ENCODE data around the gene KRT2.

KRT2 gene

GRCh38 chr12:52613384-52614030 is 38.5 kb downstream of the KRT2 start:
- no peak for DNase-seq

DNA sequence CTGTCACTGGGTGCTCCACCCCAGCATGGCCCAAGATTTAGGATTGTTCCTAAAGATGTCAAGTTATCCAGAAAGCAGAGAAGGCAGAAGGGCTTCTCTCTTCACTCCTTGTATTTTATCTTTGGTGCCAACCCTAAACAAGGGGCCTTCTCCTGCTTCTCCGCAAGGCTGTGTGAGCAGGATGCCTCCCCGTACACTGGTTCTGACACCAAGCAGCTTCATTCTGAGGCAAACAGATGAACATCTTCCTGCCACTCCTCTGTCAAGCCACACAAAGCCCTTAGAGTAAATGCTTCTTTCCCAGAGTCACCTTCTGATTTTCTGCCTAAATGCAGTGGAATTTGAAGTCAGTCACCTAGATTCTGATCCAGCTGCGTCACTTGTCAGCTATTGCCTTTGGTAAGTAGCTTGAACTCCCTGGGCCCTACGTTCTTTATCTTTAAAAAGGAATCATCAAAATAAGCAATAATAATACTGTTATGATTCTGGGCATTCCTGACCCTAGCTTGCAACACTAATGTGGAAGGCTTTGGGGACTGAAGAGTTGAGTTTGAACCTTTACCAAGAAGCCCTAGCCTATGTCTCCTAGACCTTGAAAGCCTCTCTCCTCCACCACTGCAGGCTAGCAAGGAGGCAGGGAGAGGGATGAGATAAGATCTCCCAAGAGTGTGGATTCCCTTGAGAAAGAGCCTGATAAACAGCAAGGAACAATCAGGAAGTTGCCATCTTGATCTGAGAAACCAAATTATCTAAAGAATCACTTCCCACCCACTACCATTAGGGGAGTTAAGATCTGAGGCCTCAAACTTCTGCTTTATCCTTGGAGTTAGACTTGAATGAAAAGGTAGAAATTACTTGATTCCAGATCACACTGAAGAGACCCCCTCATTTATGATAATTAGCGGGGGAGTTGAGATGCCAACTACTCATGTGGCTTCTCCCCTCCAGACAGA is 39.3 kb downstream of the KRT2 start:
- DNase-seq, result no peak

- DNase-seq, result no peak
Measured at GRCh38 chr12:52611080-52611468, 40.9 kb downstream of the KRT2 start.

- DNase-seq, result no peak
Measured at GRCh38 chr12:52608826-52609630, 43.0 kb downstream of the KRT2 start.

GRCh38 chr12:52608161-52608560 is 43.9 kb downstream of the KRT2 start:
- no peak for DNase-seq

GRCh38 chr12:52607314-52607713 is 44.7 kb downstream of the KRT2 start:
- DNase-seq, result no peak

- no peak for DNase-seq
Measured at GRCh38 chr12:52606581-52607218, 45.3 kb downstream of the KRT2 start.

DNA sequence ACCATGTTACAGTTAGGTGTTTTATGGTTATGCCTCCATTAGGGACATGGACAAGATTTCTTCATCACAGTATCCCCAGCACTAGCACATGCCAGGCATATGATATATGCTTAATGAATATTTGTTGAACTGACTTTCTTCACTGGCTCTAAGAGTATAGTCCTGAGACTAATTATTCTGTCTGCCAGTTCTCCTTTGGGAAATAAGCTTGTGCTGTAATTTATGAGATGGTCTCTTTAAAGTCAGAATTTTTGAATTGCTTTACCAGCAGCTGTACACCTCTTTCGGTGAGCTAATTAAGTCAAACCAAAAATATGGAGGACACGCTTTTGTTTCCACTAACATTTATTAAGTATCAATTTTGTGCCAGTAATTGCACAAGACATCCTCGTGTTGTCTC is 45.9 kb downstream of the KRT2 start:
- DNase-seq, result no peak

DNA sequence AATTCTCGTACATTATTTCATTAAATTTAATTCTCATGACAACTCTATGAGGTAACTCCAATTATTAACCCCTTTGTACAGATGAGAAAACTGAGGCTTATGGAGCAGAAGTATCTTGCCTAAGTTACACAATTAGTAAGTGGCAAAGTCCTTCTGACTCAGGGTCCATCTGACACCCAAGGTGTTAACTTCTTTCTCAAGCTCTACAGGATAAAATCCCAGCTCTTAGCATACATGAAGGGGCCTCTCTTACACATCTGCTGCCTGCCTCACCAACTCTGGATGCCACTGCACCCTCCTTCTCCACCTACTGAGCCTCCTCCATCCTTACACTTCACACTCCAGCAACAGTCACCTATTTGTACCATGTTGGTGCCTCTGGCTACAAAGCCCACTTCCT is 46.5 kb downstream of the KRT2 start:
- no peak for DNase-seq

DNA sequence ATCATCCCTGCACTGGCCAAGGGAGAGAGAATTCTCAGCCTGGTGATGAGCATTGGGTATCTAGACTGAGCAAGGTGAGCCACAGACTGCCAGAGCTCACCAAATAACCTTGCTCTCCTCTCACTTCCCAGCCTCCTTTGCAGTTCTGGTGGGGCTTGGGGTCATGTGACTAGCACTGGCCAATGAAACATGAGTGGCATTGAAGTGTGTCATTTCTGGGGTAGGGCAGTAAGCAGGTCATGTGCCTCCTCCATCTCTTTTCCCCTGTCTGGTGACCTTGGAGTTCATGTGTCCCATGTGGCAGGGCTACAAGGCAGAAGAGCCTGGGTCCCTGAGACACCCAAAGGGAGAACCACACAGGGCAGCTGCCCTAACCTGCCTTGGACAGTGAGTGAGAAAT is 47.2 kb downstream of the KRT2 start:
- DNase-seq, result no peak

DNA sequence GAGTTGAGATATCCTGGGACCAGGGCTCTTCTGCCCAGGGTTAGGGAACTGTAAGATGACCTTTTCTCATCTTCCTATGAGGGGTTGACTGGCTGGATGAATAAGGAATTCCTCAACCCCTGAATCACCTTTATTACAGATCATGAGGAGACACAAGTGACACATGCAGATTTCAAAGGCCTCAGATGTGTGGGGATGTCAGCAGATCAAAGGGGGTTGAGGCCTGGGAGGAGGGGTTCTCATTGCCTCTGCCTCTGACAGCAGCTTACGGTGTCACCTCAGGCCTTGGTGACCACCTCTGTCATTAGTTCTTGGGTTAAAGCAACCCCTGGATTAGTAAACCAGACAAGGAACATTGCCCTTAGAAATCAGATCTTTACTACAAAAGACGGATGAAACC is 48.7 kb downstream of the KRT2 start:
- DNase-seq, result peak; percentile 17

DNA sequence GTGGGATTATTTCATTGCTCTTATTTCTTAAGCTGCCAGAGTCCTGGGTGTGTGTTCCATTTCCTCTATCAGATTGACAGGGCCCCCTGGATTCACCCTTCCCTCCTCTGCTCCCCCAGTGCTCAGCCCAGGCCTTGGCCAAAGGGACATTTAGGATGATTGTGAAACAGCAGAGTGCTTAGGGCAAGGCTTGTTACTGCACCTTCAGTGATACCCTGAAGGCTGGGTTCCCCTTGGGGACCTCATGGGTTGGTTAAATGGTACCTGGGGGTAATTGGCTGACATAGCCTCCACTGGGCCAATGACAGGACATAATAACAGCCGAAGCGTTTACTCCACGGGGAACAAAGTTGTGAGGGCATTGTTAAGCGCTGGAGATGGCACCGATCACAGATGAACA is 49.5 kb downstream of the KRT2 start:
- DNase-seq, result no peak

DNA sequence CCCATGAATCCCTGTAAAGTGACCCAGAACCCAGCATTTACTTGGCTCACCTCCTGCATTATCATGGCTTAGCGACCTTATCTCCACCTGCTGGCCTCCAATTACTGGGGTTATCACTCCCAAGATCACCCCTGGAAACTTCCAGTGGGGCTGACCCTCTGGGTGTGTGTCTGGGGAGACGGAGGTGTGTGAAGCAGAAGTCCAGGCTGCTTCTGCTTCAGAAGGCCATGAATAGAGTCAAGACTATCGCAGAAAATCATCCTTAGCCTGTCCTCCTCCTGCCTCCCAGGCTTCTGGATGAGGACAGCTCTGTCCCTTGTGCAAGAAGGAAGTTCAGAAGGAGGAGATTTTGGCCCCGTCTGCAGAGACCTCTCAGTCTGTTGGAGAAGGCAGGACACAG is 50.3 kb downstream of the KRT2 start:
- DNase-seq, result no peak

DNA sequence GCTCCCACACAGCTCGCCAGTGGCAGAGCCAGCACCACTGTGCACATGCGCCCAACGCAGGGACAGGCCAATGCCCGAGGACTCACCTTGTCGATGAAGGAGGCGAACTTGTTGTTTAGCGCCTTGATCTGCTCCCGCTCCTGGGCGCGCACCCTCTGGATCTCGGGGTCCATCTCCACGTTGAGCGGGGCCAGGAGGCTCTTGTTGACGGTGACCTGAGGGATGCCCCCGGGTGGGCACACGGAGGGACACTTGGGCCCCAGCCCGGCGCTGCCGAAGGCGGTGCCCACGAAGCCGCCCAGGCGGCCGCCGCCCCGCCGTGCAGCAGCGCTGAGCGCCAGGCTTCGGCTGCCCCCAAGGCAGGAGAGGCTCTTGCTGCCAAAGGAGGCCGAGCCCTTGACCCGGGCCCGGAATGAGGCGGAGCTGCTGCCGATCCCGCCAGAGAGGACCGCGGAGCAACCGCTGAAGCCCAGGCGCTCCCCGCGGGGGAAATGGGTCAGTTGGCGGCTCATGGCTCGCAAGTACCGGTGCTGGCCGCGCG is 51.0 kb downstream of the KRT2 start, which contains the start of gene KRT72:
TSS of gene KRT72 (minus strand) at position 523 of the 541 bp plus-strand sequence. CDS start at position 512, 11 bp downstream.
- no peak for DNase-seq

- no peak for DNase-seq
Measured at GRCh38 chr12:52600475-52600874, 51.5 kb downstream of the KRT2 start.

DNA sequence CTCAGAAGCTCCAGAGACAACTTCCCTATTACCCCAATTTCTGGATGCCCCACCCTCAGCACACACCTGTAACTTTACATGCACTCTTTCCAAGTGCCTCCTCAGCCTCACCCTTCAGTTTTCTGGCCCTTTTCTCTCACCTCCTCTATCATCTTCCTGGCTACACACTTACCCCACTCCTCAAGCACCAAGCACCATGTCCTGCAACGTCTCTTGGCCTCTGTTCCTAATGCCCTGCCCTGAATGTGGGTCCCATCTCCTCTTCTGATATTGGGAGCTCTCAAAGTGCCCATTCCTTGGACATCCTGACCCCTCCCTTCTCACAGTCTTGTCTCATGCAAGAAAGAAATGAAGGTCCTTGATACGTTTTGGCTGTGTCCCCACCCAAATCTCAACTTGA is 51.9 kb downstream of the KRT2 start:
- DNase-seq, result no peak

GRCh38 chr12:52598966-52599365 is 53.0 kb downstream of the KRT2 start:
- no peak for DNase-seq
